Astrocyte (in vitro differentiated cells and primary cell): ENCODE results near the gene BHLHE23.
A peak's percentile ranks its signal among the peaks of the same experiment; 100 is the strongest.

ENCODE experiments used
- EZH2 ChIP-seq: IDR thresholded peaks from 2 replicates; pipeline ENCODE4 v1.6.1; 2012; ENCODE audit warnings: mild to moderate bottlenecking, low read length, inconsistent platforms; ENCODE audit not compliant: insufficient read depth
- TF ChIP-seq, protein P1 (sequence below): IDR thresholded peaks from 2 replicates; pipeline ENCODE4 v1.5.1; 2011; ENCODE audit warnings: low read depth, mild to moderate bottlenecking, inconsistent platforms, low read length, moderate library complexity; ENCODE audit not compliant: insufficient read depth

GRCh38 chr20:63009045-63009961 is 2.5 kb upstream of the BHLHE23 start:
- TF ChIP-seq, protein P1, sequence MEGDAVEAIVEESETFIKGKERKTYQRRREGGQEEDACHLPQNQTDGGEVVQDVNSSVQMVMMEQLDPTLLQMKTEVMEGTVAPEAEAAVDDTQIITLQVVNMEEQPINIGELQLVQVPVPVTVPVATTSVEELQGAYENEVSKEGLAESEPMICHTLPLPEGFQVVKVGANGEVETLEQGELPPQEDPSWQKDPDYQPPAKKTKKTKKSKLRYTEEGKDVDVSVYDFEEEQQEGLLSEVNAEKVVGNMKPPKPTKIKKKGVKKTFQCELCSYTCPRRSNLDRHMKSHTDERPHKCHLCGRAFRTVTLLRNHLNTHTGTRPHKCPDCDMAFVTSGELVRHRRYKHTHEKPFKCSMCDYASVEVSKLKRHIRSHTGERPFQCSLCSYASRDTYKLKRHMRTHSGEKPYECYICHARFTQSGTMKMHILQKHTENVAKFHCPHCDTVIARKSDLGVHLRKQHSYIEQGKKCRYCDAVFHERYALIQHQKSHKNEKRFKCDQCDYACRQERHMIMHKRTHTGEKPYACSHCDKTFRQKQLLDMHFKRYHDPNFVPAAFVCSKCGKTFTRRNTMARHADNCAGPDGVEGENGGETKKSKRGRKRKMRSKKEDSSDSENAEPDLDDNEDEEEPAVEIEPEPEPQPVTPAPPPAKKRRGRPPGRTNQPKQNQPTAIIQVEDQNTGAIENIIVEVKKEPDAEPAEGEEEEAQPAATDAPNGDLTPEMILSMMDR, result peak; percentile 58
- no peak for TF ChIP-seq EZH2
